HL-60 (cell line): ENCODE measurements around the gene DAPK1.

Source experiments
- DNase-seq, 2 experiments: peaks; one replicate each; pipeline ENCODE4 v3.0.0-alpha.2; 2010 to 2020; ENCODE audit warnings: low read depth in 1 of 2, low spot score in 1 of 2
- H3K27ac ChIP-seq: fragments of 250-450 bp; sonication (Bioruptor Pico); replicated peaks from 2 replicates; pipeline ENCODE4 v1.5.1; 2020; ENCODE audit warnings: mild to moderate bottlenecking, moderate library complexity
- H3K27me3 ChIP-seq: fragments of 250-450 bp; sonication (Bioruptor Pico); 2 replicates; pipeline ENCODE4 v1.5.1; 2021; ENCODE audit warnings: mild to moderate bottlenecking, moderate library complexity; ENCODE audit not compliant: insufficient read depth, poor library complexity, severe bottlenecking
- H3K4me3 ChIP-seq: replicated peaks from 2 replicates; pipeline ENCODE4 v1.5.1; 2011; ENCODE audit warnings: mild to moderate bottlenecking, control low read depth, low read length; ENCODE audit not compliant: insufficient read depth
- CTCF ChIP-seq: IDR thresholded peaks from one replicate; pipeline ENCODE4 v1.5.1; 2011; ENCODE audit warnings: low read length, control low read depth, inconsistent platforms; ENCODE audit not compliant: insufficient read depth
- GABPA ChIP-seq: IDR thresholded peaks from 2 replicates; pipeline ENCODE4 v1.6.1; 2012; ENCODE audit warnings: low read depth
- POLR2AphosphoS5 ChIP-seq: IDR thresholded peaks from 2 replicates; pipeline ENCODE4 v1.6.1; 2012; ENCODE audit warnings: low read depth
- REST ChIP-seq: IDR thresholded peaks from 2 replicates; pipeline ENCODE4 v1.6.1; 2012; ENCODE audit warnings: low read depth; ENCODE audit not compliant: insufficient replicate concordance
- SPI1 ChIP-seq: IDR thresholded peaks from 2 replicates; pipeline ENCODE4 v1.6.1; 2012; ENCODE audit warnings: low read depth, mild to moderate bottlenecking, borderline replicate concordance

DAPK1 gene

DNA sequence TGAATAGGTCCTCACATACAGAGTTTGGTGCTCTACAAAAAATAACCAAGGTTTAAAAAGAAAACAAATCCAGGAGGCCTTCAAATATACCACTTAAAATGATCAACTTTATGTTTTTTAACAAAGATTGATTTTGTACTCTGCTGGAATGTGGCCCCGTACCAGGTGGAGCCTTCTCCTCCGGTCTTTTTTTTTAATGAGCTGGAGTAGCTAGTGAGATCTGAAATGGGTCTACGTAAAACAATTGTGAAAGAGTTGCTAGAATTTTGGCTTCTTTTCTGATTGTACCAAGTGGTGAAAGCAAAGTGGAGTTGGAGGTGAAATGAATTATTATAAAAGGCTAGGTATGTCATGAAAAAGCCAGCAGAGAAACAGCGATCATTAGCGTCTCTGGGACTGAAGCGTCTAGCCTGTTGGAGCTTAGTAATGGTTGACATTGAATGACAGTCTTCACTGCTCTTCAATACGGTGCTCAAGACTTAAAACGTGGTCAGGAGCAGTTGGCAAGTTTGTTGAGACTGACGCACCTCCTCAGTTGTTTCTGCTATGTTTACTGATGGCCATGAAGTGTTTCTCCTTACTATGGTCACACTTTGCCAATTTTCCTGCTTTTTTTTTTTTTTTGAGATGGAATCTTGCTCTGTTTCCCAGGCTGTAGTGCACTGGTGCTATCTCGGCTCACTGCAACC, 84.4 kb downstream of the DAPK1 start:
- Histone ChIP-seq H3K27ac (no peak overlapping the region), H3K4me3 (no peak overlapping the region), H3K27me3 (no peaks in the 10 kb centered on the region)
- no peak for TF ChIP-seq REST
- no peak for TF ChIP-seq CTCF
- no peak for TF ChIP-seq SPI1
- TF ChIP-seq GABPA: no peak
- no peak for TF ChIP-seq POLR2AphosphoS5
- no peak for DNase-seq

DNA sequence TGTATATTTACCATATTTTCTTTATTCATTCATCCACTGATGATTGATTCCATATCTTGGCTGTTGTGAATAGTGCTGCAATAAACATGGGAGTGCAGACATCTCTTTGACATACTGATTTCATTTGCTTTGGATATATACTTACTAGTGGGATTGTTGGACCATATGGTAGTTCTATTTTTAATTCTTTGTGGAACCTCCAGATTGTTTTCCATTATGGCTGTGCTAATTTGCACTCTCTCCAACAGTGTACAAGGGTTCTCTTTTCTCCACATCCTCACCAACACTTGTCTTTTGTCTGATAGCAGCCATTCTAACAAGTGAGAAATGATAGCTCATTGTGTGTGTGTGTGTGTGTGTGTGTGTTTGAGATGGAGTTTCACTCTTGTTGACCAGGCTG, 86.7 kb downstream of the DAPK1 start:
- Histone ChIP-seq H3K27ac (no peak overlapping the region), H3K27me3 (no peaks in the 10 kb centered on the region), H3K4me3 (no peak overlapping the region)
- DNase-seq: no peak
- no peak for TF ChIP-seq GABPA
- no peak for TF ChIP-seq POLR2AphosphoS5
- TF ChIP-seq REST: no peak
- TF ChIP-seq CTCF: no peak
- TF ChIP-seq SPI1: no peak

- Histone ChIP-seq H3K27ac (no peak overlapping the region), H3K27me3 (no peaks in the 10 kb centered on the region), H3K4me3 (no peak overlapping the region)
- DNase-seq: no peak
- no peak for TF ChIP-seq CTCF
- TF ChIP-seq POLR2AphosphoS5: no peak
- TF ChIP-seq SPI1: no peak
- no peak for TF ChIP-seq REST
- TF ChIP-seq GABPA: no peak
Observed at GRCh38 chr9:87585123-87585855, 87.6 kb downstream of the DAPK1 start.
